ENCODE data around the gene REPIN1. TPM values are rescaled to one million over a fixed set of nuclear protein-coding genes. Genes with fewer than 3 reads are reported as not detected.
A peak's percentile ranks its signal among the peaks of the same experiment; 100 is the strongest.

Gene REPIN1
- total and polyA plus RNA-seq, 7 experiments from 2014 or later, result 46.7 to 103 (median 78.4) TPM

GRCh38 chr7:150403376-150404171 is 35.0 kb downstream of the REPIN1 start:
- DNase-seq, result no peak
- ChIA-PET CTCF (interaction anchor here (0.5 to 1.5 kb wide), 3 partner anchors 16 to 34 kb away, joined by 3 to 7 read pairs (median 3); no protein-coding TSS in a partner anchor), POLR2A (interaction anchor here (0.5 to 5.0 kb wide), 12 partner anchors 11 to 725 kb away, joined by 3 to 62 read pairs (median 3); partner anchors contain the start of genes GIMAP8, REPIN1 and ZNF775)
- H3K4me1 ChIP-seq (ENCODE audit: control insufficient read depth in 2 of 2, insufficient read depth in 2 of 2, low read length in 2 of 2), result peaks cover 14 to 21% of the 10 kb centered on the region in 2 donors
- H3K27ac ChIP-seq (ENCODE audit: low read depth, low read length), result peak overlapping the region; percentile 91
- H3K4me3 ChIP-seq (ENCODE audit: low read length), result peak overlapping the region; percentile 83
- Mint-ChIP-seq H3K4me1 (peaks cover 24 to 38% (median 33%) of the 10 kb centered on the region in 7 donors), H3K4me3 (peak overlapping the region; percentile 91 to 100 (median 96)), H3K27ac (peak overlapping the region; percentile 84 to 98 (median 95)), H3K36me3 (peaks cover 0 to 5% (median 3%) of the 10 kb centered on the region in 5 donors), H3K27me3 (no peaks in the 10 kb centered on the region), H3K9me3 (no peaks in the 10 kb centered on the region)
- ATAC-seq, result no peak
- no peaks in the 10 kb centered on the region for H3K27me3 ChIP-seq (ENCODE audit: control insufficient read depth in 2 of 2, insufficient read depth in 2 of 2, low read length in 2 of 2)
- peaks cover 0 to 7% (median 0%) of the 10 kb centered on the region in 3 experiments for H3K36me3 ChIP-seq (ENCODE audit: control insufficient read depth in 2 of 3, insufficient read depth in 3 of 3, low read length in 3 of 3)
- intact Hi-C loops (cut with micrococcal nuclease), result loop anchor here in 1 of 2 donors (1.0 to 10.0 kb wide), 2 partner anchors 80 to 821 kb away; partner anchors contain the start of genes ABCF2, ACTR3C and LRRC61
- H3K9me3 ChIP-seq (ENCODE audit: control insufficient read depth in 2 of 3, low read length in 3 of 3), result no peaks in the 10 kb centered on the region

- Histone ChIP-seq H3K36me3 (ENCODE audit: control insufficient read depth in 2 of 3, insufficient read depth in 3 of 3, low read length in 3 of 3) (peaks cover 0 to 11% (median 0%) of the 10 kb centered on the region in 3 experiments), H3K27me3 (ENCODE audit: control insufficient read depth in 2 of 2, insufficient read depth in 2 of 2, low read length in 2 of 2) (no peaks in the 10 kb centered on the region), H3K9me3 (ENCODE audit: control insufficient read depth in 2 of 3, low read length in 3 of 3) (no peaks in the 10 kb centered on the region), H3K27ac (ENCODE audit: low read depth, low read length) (peak overlapping the region; percentile 91), H3K4me3 (ENCODE audit: low read length) (peak overlapping the region; percentile 83), H3K4me1 (ENCODE audit: control insufficient read depth in 2 of 2, insufficient read depth in 2 of 2, low read length in 2 of 2) (peaks cover 14 to 21% of the 10 kb centered on the region in 2 donors)
- Mint-ChIP-seq H3K9me3 (no peaks in the 10 kb centered on the region), H3K27me3 (no peaks in the 10 kb centered on the region), H3K27ac (peak overlapping the region; percentile 84 to 98 (median 95)), H3K36me3 (peaks cover 0 to 9% (median 3%) of the 10 kb centered on the region in 5 donors), H3K4me3 (peak overlapping the region; percentile 91 to 100 (median 96)), H3K4me1 (peaks cover 30 to 42% (median 37%) of the 10 kb centered on the region in 7 donors)
- DNase-seq (peak in 5 of 9 donors; percentile 9 to 23 (median 18)), ATAC-seq (no peak)
- ChIA-PET CTCF (interaction anchor here (1.0 to 1.5 kb wide), 2 partner anchors 17 to 34 kb away, joined by 3 to 7 read pairs; no protein-coding TSS in a partner anchor), POLR2A (interaction anchor here (0.5 to 5.0 kb wide), 13 partner anchors 11 to 725 kb away, joined by 3 to 62 read pairs (median 3); partner anchors contain the start of genes GIMAP8, REPIN1 and ZNF775)
- intact Hi-C loops (cut with micrococcal nuclease), result loop anchor here in 1 of 2 donors (1.0 to 10.0 kb wide), 2 partner anchors 81 to 821 kb away; partner anchors contain the start of genes ABCF2, ACTR3C and LRRC61
Measured at GRCh38 chr7:150404172-150404804, 35.7 kb downstream of the REPIN1 start.

- Histone ChIP-seq H3K27me3 (ENCODE audit: control insufficient read depth in 2 of 2, insufficient read depth in 2 of 2, low read length in 2 of 2) (no peaks in the 10 kb centered on the region), H3K4me1 (ENCODE audit: control insufficient read depth in 2 of 2, insufficient read depth in 2 of 2, low read length in 2 of 2) (peaks cover 14 to 21% of the 10 kb centered on the region in 2 donors), H3K36me3 (ENCODE audit: control insufficient read depth in 2 of 3, insufficient read depth in 3 of 3, low read length in 3 of 3) (peaks cover 0 to 18% (median 0%) of the 10 kb centered on the region in 3 experiments), H3K4me3 (ENCODE audit: low read length) (peak overlapping the region; percentile 83), H3K27ac (ENCODE audit: low read depth, low read length) (peak overlapping the region; percentile 91), H3K9me3 (ENCODE audit: control insufficient read depth in 2 of 3, low read length in 3 of 3) (no peaks in the 10 kb centered on the region)
- intact Hi-C loops (cut with micrococcal nuclease), result loop anchor here (1.0 to 10.0 kb wide), 8 partner anchors 16 to 827 kb away; partner anchors contain the start of genes ACTR3C (in 2 of the 2), LRRC61 (in 2 of the 2), ZNF775 (in 2 of the 2) and ABCF2 (in 1 of the 2)
- H3K9me3 Mint-ChIP-seq, result no peaks in the 10 kb centered on the region
- peak overlapping the region; percentile 92 to 99 (median 96) for H3K27ac Mint-ChIP-seq
- peaks cover 0 to 9% (median 3%) of the 10 kb centered on the region in 5 donors for H3K36me3 Mint-ChIP-seq
- no peaks in the 10 kb centered on the region for H3K27me3 Mint-ChIP-seq
- ChIA-PET POLR2A (interaction anchor here (0.6 to 5.0 kb wide), 18 partner anchors 9 to 350 kb away, joined by 3 to 62 read pairs (median 4); partner anchors contain the start of genes ACTR3C, GIMAP8, LRRC61 and REPIN1), CTCF (interaction anchor here (1.0 to 2.9 kb wide), 8 partner anchors 13 to 49 kb away, joined by 3 to 17 read pairs (median 4); no protein-coding TSS in a partner anchor)
- H3K4me1 Mint-ChIP-seq, result peaks cover 30 to 42% (median 37%) of the 10 kb centered on the region in 7 donors
- peak; percentile 65 to 81 (median 74) for DNase-seq
- H3K4me3 Mint-ChIP-seq, result peak overlapping the region; percentile 91 to 100 (median 96)
- ATAC-seq, result peak; percentile 87
Measured at GRCh38 chr7:150404805-150405583, 36.4 kb downstream of the REPIN1 start.

- Histone ChIP-seq H3K27me3 (ENCODE audit: control insufficient read depth in 2 of 2, insufficient read depth in 2 of 2, low read length in 2 of 2) (no peaks in the 10 kb centered on the region), H3K4me3 (ENCODE audit: low read length) (peak overlapping the region; percentile 83), H3K9me3 (ENCODE audit: control insufficient read depth in 2 of 3, low read length in 3 of 3) (no peaks in the 10 kb centered on the region), H3K36me3 (ENCODE audit: control insufficient read depth in 2 of 3, insufficient read depth in 3 of 3, low read length in 3 of 3) (peaks cover 0 to 25% (median 0%) of the 10 kb centered on the region in 3 experiments), H3K4me1 (ENCODE audit: control insufficient read depth in 2 of 2, insufficient read depth in 2 of 2, low read length in 2 of 2) (peaks cover 14 to 21% of the 10 kb centered on the region in 2 donors), H3K27ac (ENCODE audit: low read depth, low read length) (peak overlapping the region; percentile 91)
- ChIA-PET CTCF (interaction anchor here (1.0 to 2.9 kb wide), 10 partner anchors 12 to 613 kb away, joined by 3 to 17 read pairs (median 4); no protein-coding TSS in a partner anchor), POLR2A (interaction anchor here (0.6 to 5.0 kb wide), 18 partner anchors 8 to 350 kb away, joined by 3 to 62 read pairs (median 6); partner anchors contain the start of genes ACTR3C, LRRC61, REPIN1 and ZNF775)
- Mint-ChIP-seq H3K27ac (peak overlapping the region; percentile 88 to 99 (median 96)), H3K36me3 (peaks cover 0 to 11% (median 3%) of the 10 kb centered on the region in 5 donors), H3K4me3 (peak overlapping the region; percentile 91 to 100 (median 96)), H3K27me3 (no peaks in the 10 kb centered on the region), H3K9me3 (no peaks in the 10 kb centered on the region), H3K4me1 (peaks cover 30 to 42% (median 37%) of the 10 kb centered on the region in 7 donors)
- intact Hi-C loops (cut with micrococcal nuclease), result loop anchor here (1.0 to 10.0 kb wide), 9 partner anchors 16 to 827 kb away; partner anchors contain the start of genes ZNF775 (in 2 of the 2), ABCF2 (in 1 of the 2), ACTR3C (in 1 of the 2) and CHPF2 (in 1 of the 2)
- ATAC-seq (peak; percentile 25), DNase-seq (peak in 7 of 9 donors; percentile 13 to 50 (median 25))
Measured at GRCh38 chr7:150405584-150406311, 37.1 kb downstream of the REPIN1 start.

- Mint-ChIP-seq H3K9me3 (no peaks in the 10 kb centered on the region), H3K4me1 (peaks cover 30 to 42% (median 37%) of the 10 kb centered on the region in 7 donors), H3K27ac (peak overlapping the region; percentile 88 to 99 (median 96)), H3K36me3 (peaks cover 0 to 11% (median 3%) of the 10 kb centered on the region in 5 donors), H3K4me3 (peak overlapping the region; percentile 91 to 100 (median 96)), H3K27me3 (no peaks in the 10 kb centered on the region)
- Histone ChIP-seq H3K27me3 (ENCODE audit: control insufficient read depth in 2 of 2, insufficient read depth in 2 of 2, low read length in 2 of 2) (no peaks in the 10 kb centered on the region), H3K9me3 (ENCODE audit: control insufficient read depth in 2 of 3, low read length in 3 of 3) (no peaks in the 10 kb centered on the region), H3K27ac (ENCODE audit: low read depth, low read length) (peak overlapping the region; percentile 91), H3K4me3 (ENCODE audit: low read length) (peak overlapping the region; percentile 83), H3K36me3 (ENCODE audit: control insufficient read depth in 2 of 3, insufficient read depth in 3 of 3, low read length in 3 of 3) (peaks cover 0 to 30% (median 3%) of the 10 kb centered on the region in 3 experiments), H3K4me1 (ENCODE audit: control insufficient read depth in 2 of 2, insufficient read depth in 2 of 2, low read length in 2 of 2) (peaks cover 14 to 21% of the 10 kb centered on the region in 2 donors)
- intact Hi-C loops (cut with micrococcal nuclease), result loop anchor here (2.0 to 10.0 kb wide), 3 partner anchors 43 to 826 kb away; partner anchors contain the start of genes ABCF2 (in 1 of the 2) and CHPF2 (in 1 of the 2)
- DNase-seq (peak in 5 of 9 donors; percentile 15 to 32 (median 21)), ATAC-seq (no peak)
- ChIA-PET CTCF (interaction anchor here (0.8 to 2.9 kb wide), 13 partner anchors 12 to 612 kb away, joined by 3 to 17 read pairs (median 4); partner anchors contain the start of gene REPIN1), POLR2A (interaction anchor here (0.6 to 5.0 kb wide), 22 partner anchors 12 to 351 kb away, joined by 3 to 62 read pairs (median 5); partner anchors contain the start of genes ACTR3C, LRRC61 and REPIN1)
Measured at GRCh38 chr7:150406312-150406566, 37.6 kb downstream of the REPIN1 start.
